ENCODE results near the gene EIF4E2.
"Not testable (repeated sequence)": the region's sequence is repeated elsewhere in the genome, so short reads cannot be mapped to it uniquely, and the experiment has no call there.

Gene EIF4E2

DNA sequence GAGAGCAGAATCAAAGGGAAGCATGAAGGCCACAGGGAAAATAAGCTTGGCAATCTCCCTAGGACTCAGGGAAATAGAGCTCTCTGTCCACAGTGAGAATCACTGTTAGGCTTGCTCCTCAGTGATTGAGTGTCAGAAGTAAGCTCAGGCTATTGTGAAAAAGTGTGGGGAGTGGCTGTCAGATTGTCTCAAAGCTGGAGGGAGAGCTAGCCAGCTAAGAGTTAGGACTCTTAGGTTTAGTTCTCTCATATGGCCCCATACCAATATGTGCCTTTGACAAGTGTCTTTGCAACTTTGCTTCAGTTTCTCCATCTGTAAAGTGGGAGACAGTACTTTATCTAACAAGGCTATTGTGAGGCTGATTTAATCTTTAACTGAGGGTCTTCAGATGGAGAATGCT lies 17.2 kb downstream of the EIF4E2 start:
- Histone ChIP-seq H3K36me3 (peaks cover 65 to 99% (median 93%) of the 10 kb centered on the region in 3 donors), H3K27me3 (no peaks in the 10 kb centered on the region), H3K9me3 (no peaks in the 10 kb centered on the region), H3K4me3 (no peak overlapping the region), H3K27ac (no peak overlapping the region), H3K4me1 (no peaks in the 10 kb centered on the region)
- intact Hi-C loops (cut with DNase I; ENCODE audit: low total_unique reads) = no loop called here
- no peak for DNase-seq
- TF ChIP-seq, protein P1, sequence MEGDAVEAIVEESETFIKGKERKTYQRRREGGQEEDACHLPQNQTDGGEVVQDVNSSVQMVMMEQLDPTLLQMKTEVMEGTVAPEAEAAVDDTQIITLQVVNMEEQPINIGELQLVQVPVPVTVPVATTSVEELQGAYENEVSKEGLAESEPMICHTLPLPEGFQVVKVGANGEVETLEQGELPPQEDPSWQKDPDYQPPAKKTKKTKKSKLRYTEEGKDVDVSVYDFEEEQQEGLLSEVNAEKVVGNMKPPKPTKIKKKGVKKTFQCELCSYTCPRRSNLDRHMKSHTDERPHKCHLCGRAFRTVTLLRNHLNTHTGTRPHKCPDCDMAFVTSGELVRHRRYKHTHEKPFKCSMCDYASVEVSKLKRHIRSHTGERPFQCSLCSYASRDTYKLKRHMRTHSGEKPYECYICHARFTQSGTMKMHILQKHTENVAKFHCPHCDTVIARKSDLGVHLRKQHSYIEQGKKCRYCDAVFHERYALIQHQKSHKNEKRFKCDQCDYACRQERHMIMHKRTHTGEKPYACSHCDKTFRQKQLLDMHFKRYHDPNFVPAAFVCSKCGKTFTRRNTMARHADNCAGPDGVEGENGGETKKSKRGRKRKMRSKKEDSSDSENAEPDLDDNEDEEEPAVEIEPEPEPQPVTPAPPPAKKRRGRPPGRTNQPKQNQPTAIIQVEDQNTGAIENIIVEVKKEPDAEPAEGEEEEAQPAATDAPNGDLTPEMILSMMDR (IDR thresholded peaks at IDR 0.05) = no peak

DNA sequence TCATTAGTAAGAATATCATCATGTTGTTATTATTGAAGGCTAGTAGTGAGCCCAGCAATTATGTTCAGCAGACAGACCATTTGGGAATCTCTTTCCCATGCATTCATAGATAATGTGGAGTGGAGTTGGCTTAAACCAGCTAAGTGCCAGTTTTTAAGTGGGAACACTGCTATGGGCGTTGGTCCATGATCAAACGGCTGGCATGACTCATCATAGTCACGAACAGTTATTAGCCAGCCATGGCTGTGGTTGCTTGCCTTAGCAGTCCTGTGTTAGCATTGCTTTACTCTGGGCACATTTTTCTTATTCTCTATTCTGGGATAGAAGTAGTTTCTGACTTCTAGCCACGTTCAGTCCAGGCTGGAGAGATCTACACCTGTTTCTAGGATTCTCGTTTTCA lies 17.7 kb downstream of the EIF4E2 start:
- no peak overlapping the region for H3K4me3 ChIP-seq
- TF ChIP-seq, protein P1 (IDR thresholded peaks at IDR 0.05) = no peak
- no peaks in the 10 kb centered on the region for H3K9me3 ChIP-seq
- DNase-seq = no peak
- no peaks in the 10 kb centered on the region for H3K27me3 ChIP-seq
- no peak overlapping the region for H3K27ac ChIP-seq
- intact Hi-C loops (cut with DNase I; ENCODE audit: low total_unique reads) = no loop called here
- H3K36me3 ChIP-seq = peaks cover 65 to 99% (median 93%) of the 10 kb centered on the region in 3 donors
- H3K4me1 ChIP-seq = no peaks in the 10 kb centered on the region

DNA sequence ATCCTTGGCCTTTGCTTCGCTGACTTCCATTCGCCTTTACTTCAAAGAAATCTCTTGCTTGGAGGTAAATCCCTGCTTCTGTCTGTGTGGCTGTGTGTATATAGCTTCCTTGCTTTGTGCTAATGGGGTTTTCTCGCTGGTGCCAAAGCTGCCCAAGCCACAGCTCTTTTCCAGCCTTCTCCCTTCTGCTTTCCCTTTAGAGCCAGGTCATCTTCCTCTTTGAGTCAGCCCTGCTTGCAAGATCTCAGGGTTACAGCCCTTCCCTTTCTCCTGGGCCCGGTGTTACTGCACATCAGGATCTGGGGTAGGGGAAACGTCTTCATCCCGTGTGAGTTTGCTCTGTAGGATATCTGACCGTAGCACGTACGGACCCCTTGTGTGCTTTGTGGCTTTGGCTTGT lies 19.1 kb downstream of the EIF4E2 start:
- peaks cover 61 to 99% (median 94%) of the 10 kb centered on the region in 3 donors for H3K36me3 ChIP-seq
- H3K27me3 ChIP-seq = no peaks in the 10 kb centered on the region
- intact Hi-C loops (cut with DNase I; ENCODE audit: low total_unique reads) = no loop called here

DNA sequence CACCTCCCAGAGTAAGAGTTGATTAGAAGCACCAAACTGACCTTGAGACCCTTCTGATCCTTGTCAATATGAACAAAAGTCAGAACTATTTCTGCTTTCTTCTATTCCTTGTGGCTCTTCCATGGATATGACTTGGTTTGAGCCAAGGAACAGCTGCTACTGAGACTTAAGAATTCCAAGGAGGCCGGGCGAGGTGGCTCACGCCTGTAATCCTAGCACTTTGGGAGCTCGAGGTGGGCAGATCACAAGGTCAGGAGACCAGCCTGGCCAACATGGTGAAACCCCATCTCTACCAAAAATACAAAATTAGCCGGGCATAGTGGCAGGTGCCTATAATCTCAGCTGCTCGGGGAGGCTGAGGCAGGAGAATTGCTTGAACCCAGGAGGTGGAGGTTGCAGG lies 20.0 kb downstream of the EIF4E2 start:
- H3K4me3 ChIP-seq; intact Hi-C loops (cut with DNase I; ENCODE audit: low total_unique reads); H3K27me3 ChIP-seq; DNase-seq; H3K9me3 ChIP-seq; H3K27ac ChIP-seq; H3K4me1 ChIP-seq: not testable (repeated sequence)
- H3K36me3 ChIP-seq = peaks cover 55 to 99% (median 93%) of the 10 kb centered on the region in 3 donors

More for the DNA sequence above, 19.1 kb downstream of the EIF4E2 start:
- no peaks in the 10 kb centered on the region for H3K4me1 ChIP-seq
- H3K9me3 ChIP-seq = no peaks in the 10 kb centered on the region
- TF ChIP-seq, protein P1 (IDR thresholded peaks at IDR 0.05) = no peak
- H3K27ac ChIP-seq = no peak overlapping the region
- no peak for DNase-seq
- no peak overlapping the region for H3K4me3 ChIP-seq

DNA sequence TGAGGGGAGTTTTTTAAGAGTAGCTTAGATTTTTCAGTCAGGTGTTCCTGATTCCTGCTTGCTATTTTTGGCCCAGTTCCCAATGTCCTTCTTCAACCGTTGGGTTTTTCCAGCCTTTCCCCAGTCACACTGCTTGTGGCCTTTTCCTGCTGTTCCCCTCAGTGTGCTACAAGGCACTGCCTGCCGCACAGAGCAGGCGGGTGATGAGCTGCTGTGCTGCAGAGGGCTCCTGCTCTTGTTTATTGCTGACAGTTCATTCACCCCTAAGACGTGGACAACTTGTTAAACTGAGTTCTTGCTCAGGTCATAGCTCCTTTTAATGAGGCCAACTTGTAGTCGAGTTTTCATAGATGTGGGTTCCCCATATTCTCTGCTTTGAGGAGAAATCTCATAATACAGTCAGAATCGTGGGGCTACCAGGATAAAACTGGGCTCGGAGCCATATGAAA lies 20.6 kb downstream of the EIF4E2 start:
- DNase-seq = no peak
- Histone ChIP-seq H3K27me3 (no peaks in the 10 kb centered on the region), H3K36me3 (peaks cover 49 to 98% (median 87%) of the 10 kb centered on the region in 3 donors), H3K9me3 (no peaks in the 10 kb centered on the region), H3K27ac (no peak overlapping the region), H3K4me3 (no peak overlapping the region), H3K4me1 (no peaks in the 10 kb centered on the region)
- intact Hi-C loops (cut with DNase I; ENCODE audit: low total_unique reads) = no loop called here
- TF ChIP-seq, protein P1 (IDR thresholded peaks at IDR 0.05) = no peak

DNA sequence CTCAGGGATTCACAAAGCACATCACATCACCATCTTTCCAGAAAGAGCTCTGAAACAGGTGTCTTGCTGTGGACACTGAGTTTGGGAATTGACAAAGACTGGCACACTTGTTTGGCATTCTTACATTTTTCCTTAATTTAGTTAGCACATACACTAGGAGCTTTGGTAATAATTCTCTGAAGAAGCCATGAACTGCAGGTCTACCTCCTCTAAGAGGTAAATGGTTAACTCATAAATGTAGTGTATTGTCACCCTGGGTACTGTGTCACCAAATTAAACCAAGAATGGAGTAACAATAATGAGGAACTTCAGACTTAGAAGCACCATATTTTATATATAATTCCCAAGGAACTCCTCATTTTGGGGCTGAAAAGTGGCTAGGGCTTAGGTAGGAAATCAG lies 22.6 kb downstream of the EIF4E2 start:
- TF ChIP-seq, protein P1 (IDR thresholded peaks at IDR 0.05) = no peak
- intact Hi-C loops (cut with DNase I; ENCODE audit: low total_unique reads) = no loop called here
- Histone ChIP-seq H3K4me3 (no peak overlapping the region), H3K9me3 (no peaks in the 10 kb centered on the region), H3K27ac (no peak overlapping the region), H3K36me3 (peaks cover 29 to 78% (median 76%) of the 10 kb centered on the region in 3 donors), H3K27me3 (no peaks in the 10 kb centered on the region), H3K4me1 (no peaks in the 10 kb centered on the region)
- no peak for DNase-seq

Data from tibial artery (tissue), 4 donors.